H1 (cell line): Measurements from ENCODE around the gene IPO11. TPM values are rescaled to one million over a fixed set of nuclear protein-coding genes. Genes with fewer than 3 reads are reported as not detected.

ENCODE experiments used
- CTCF ChIA-PET: fragments of 300-600 bp; sonication (Branson Sonifier 250); formaldehyde crosslinking; loops from one replicate; lab custom pipeline; 2021; ENCODE audit not compliant: partially characterized antibody; lab: Charles Lee
- POLR2A ChIA-PET: fragments of 300-600 bp; sonication (Branson Sonifier 250); formaldehyde crosslinking; loops from one replicate; lab custom pipeline; 2021; ENCODE audit warnings: inconsistent platforms; ENCODE audit not compliant: partially characterized antibody; lab: Charles Lee
- DNase-seq, 2 experiments: peaks; one replicate each; pipeline versions ENCODE4 v3.0.0 to v3.0.0-alpha.2; 2010 to 2022; ENCODE audit warnings: low spot score in 2 of 2, low read depth in 1 of 2, mixed read lengths in 1 of 2
- FAIRE-seq: peaks from 2 replicates; lab custom pipeline; 2011; peaks lifted over from hg19 to GRCh38; lab: Jason Lieb, UNC
- H2AFZ ChIP-seq: 2 replicates; pipeline ENCODE4 v1.8.1; 2012; ENCODE audit warnings: low read length, inconsistent platforms
- H2AK5ac ChIP-seq: 2 replicates; pipeline ENCODE4 v1.6.1; 2013; ENCODE audit warnings: low read depth, low read length
- H2BK120ac ChIP-seq: replicated peaks from 2 replicates; pipeline ENCODE3; 2013; ENCODE audit warnings: low read depth, low read length, inconsistent platforms
- H2BK12ac ChIP-seq: 2 replicates; pipeline ENCODE4 v1.6.1; 2013; ENCODE audit warnings: low read depth, low read length
- H2BK15ac ChIP-seq: 2 replicates; pipeline ENCODE4 v1.6.1; 2013; ENCODE audit warnings: low read length
- H2BK20ac ChIP-seq: 2 replicates; pipeline ENCODE4 v1.6.1; 2013; ENCODE audit warnings: low read length
- H2BK5ac ChIP-seq: 2 replicates; pipeline ENCODE4 v1.6.1; 2013; ENCODE audit warnings: low read depth, low read length
- H3K14ac ChIP-seq: 2 replicates; pipeline ENCODE4 v1.6.1; 2013; ENCODE audit warnings: inconsistent platforms; ENCODE audit not compliant: insufficient read length
- H3K18ac ChIP-seq: 2 replicates; pipeline ENCODE4 v1.6.1; 2013; ENCODE audit warnings: low read length; ENCODE audit errors: extremely low read depth
- H3K23ac ChIP-seq: 2 replicates; pipeline ENCODE4 v1.6.1; 2013; ENCODE audit warnings: inconsistent platforms; ENCODE audit not compliant: insufficient read length
- H3K23me2 ChIP-seq: 2 replicates; pipeline ENCODE4 v1.6.1; 2013; ENCODE audit warnings: low read depth, low read length
- H3K27ac ChIP-seq: 2 replicates; pipeline ENCODE4 v1.6.1; 2011; ENCODE audit warnings: low read depth, low read length, inconsistent platforms
- H3K27me3 ChIP-seq, 4 experiments: replicated peaks in 1 of 4; 1 replicate in 1 of 4; 2 replicates in 3 of 4; pipeline versions ENCODE4 v1.6.1 to v1.8.1; 2011 to 2013; ENCODE audit warnings: low read length in 3 of 4, mild to moderate bottlenecking in 3 of 4, inconsistent platforms in 2 of 4, mixed read lengths in 2 of 4, moderate library complexity in 1 of 4; ENCODE audit not compliant: control insufficient read depth in 3 of 4, insufficient read depth in 3 of 4; ENCODE audit errors: extremely low read depth in 1 of 4
- H3K36me3 ChIP-seq, 4 experiments: 2 replicates each; pipeline versions ENCODE4 v1.6.1 to v1.8.1; 2011 to 2013; ENCODE audit warnings: mild to moderate bottlenecking in 4 of 4, low read length in 3 of 4, moderate library complexity in 2 of 4, control low read depth in 1 of 4, inconsistent platforms in 1 of 4; ENCODE audit not compliant: insufficient read depth in 4 of 4, control insufficient read depth in 2 of 4
- H3K4ac ChIP-seq: replicated peaks from 2 replicates; pipeline ENCODE3; 2013; ENCODE audit warnings: low read length, low read depth, mixed read lengths, inconsistent platforms; ENCODE audit not compliant: insufficient read length
- H3K4me1 ChIP-seq, 4 experiments: replicated peaks in 1 of 4; 1 replicate in 1 of 4; 2 replicates in 3 of 4; pipeline versions ENCODE4 v1.6.1 to v1.8.1; 2011 to 2013; ENCODE audit warnings: low read length in 3 of 4, inconsistent platforms in 2 of 4, mixed read lengths in 1 of 4; ENCODE audit not compliant: insufficient read depth in 4 of 4, control insufficient read depth in 3 of 4
- H3K4me2 ChIP-seq, 2 experiments: 2 replicates each; pipeline versions ENCODE4 v1.6.1 to v1.8.1; 2011 to 2013; ENCODE audit warnings: low read depth in 2 of 2, low read length in 2 of 2, control low read depth in 1 of 2, inconsistent platforms in 1 of 2, mild to moderate bottlenecking in 1 of 2; ENCODE audit not compliant: insufficient read depth in 1 of 2
- H3K4me3 ChIP-seq, 4 experiments: fragments of 200-600, 300-600 bp in 1 of 4; sonication (generic), shearing (Covaris generic), sonication (Bioruptor Twin) in 1 of 4; 2 replicates each; pipeline versions ENCODE4 v1.5.1 to v1.8.1; 2011 to 2016; ENCODE audit warnings: low read length in 4 of 4, low read depth in 3 of 4, control low read depth in 2 of 4, inconsistent platforms in 2 of 4, mild to moderate bottlenecking in 2 of 4, mixed read lengths in 1 of 4, moderate library complexity in 1 of 4; ENCODE audit not compliant: insufficient read depth in 2 of 4; ENCODE audit errors: extremely low read depth in 1 of 4
- H3K56ac ChIP-seq: replicated peaks from 2 replicates; pipeline ENCODE3; 2013; ENCODE audit warnings: low read depth, mild to moderate bottlenecking, mixed read lengths, low read length, inconsistent platforms; ENCODE audit not compliant: insufficient read length
- H3K79me1 ChIP-seq: 2 replicates; pipeline ENCODE4 v1.6.1; 2013; ENCODE audit warnings: low read depth, low read length, control low read depth
- H3K79me2 ChIP-seq, 2 experiments: 2 replicates each; pipeline versions ENCODE4 v1.6.1 to v1.8.1; 2012 to 2013; ENCODE audit warnings: low read length in 2 of 2, mild to moderate bottlenecking in 2 of 2, inconsistent platforms in 1 of 2; ENCODE audit not compliant: insufficient read depth in 2 of 2, control insufficient read depth in 1 of 2
- H3K9ac ChIP-seq, 4 experiments: replicated peaks in 1 of 4; 1 replicate in 1 of 4; 2 replicates in 3 of 4; pipeline versions ENCODE4 v1.6.1 to v1.8.1; 2011 to 2013; ENCODE audit warnings: low read depth in 3 of 4, low read length in 3 of 4, control low read depth in 2 of 4, mild to moderate bottlenecking in 2 of 4, moderate library complexity in 2 of 4, inconsistent platforms in 1 of 4; ENCODE audit errors: extremely low read depth in 1 of 4
- H3K9me3 ChIP-seq, 2 experiments: 2 replicates each; pipeline versions ENCODE4 v1.6.1 to v1.8.1; 2012 to 2013; ENCODE audit warnings: mild to moderate bottlenecking in 2 of 2, moderate library complexity in 2 of 2, control low read depth in 1 of 2, inconsistent platforms in 1 of 2, low read depth in 1 of 2, low read length in 1 of 2, mixed read lengths in 1 of 2; ENCODE audit not compliant: insufficient read depth in 2 of 2
- H4K20me1 ChIP-seq, 2 experiments: replicated peaks in 1 of 2; 2 replicates each; pipeline versions ENCODE3 to v1.8.1; 2011 to 2013; ENCODE audit warnings: inconsistent platforms in 2 of 2, low read length in 2 of 2, mild to moderate bottlenecking in 1 of 2; ENCODE audit not compliant: insufficient read depth in 2 of 2, control insufficient read depth in 1 of 2
- H4K5ac ChIP-seq: 2 replicates; pipeline ENCODE4 v1.6.1; 2013; ENCODE audit warnings: low read length, low read depth, mixed read lengths, inconsistent platforms; ENCODE audit not compliant: insufficient read length
- H4K8ac ChIP-seq: 2 replicates; pipeline ENCODE4 v1.8.0; 2013; ENCODE audit warnings: mild to moderate bottlenecking, moderate library complexity, low read length, inconsistent platforms; ENCODE audit not compliant: insufficient read depth; ENCODE audit errors: extremely low read depth
- H4K91ac ChIP-seq: replicated peaks from 2 replicates; pipeline ENCODE3; 2013; ENCODE audit warnings: low read length, mixed read lengths, inconsistent platforms; ENCODE audit not compliant: insufficient read length
- CTBP2 ChIP-seq: IDR thresholded peaks from 2 replicates; pipeline ENCODE4 v1.7.0; 2011; ENCODE audit warnings: borderline replicate concordance, mild to moderate bottlenecking, moderate library complexity, mixed read lengths, low read length; ENCODE audit not compliant: insufficient read depth, insufficient read length
- JUND ChIP-seq: IDR thresholded peaks from 2 replicates; pipeline ENCODE4 v1.6.1; 2011; ENCODE audit warnings: mild to moderate bottlenecking, improper control_type of control experiment, low read length
- NRF1 ChIP-seq: IDR thresholded peaks from 2 replicates; pipeline ENCODE4 v1.6.1; 2011; ENCODE audit warnings: mild to moderate bottlenecking, low read depth, low read length, improper control_type of control experiment
- PHF8 ChIP-seq: fragments of 200-600 bp; sonication (generic); conservative IDR thresholded peaks from 2 replicates; pipeline ENCODE4 v1.7.1; 2012; ENCODE audit warnings: low read depth, mild to moderate bottlenecking, inconsistent platforms, low read length, moderate library complexity
- POLR2A ChIP-seq, 2 experiments: IDR thresholded peaks; 1 replicate in 1 of 2; 2 replicates in 1 of 2; pipeline ENCODE4 v1.6.1; 2011; ENCODE audit warnings: low read depth in 2 of 2, low read length in 2 of 2, mild to moderate bottlenecking in 2 of 2; ENCODE audit errors: control extremely low read depth in 1 of 2
- POLR2AphosphoS5 ChIP-seq: IDR thresholded peaks from 2 replicates; pipeline ENCODE4 v1.6.1; 2011; ENCODE audit warnings: low read depth, low read length
- RAD21 ChIP-seq, 2 experiments: IDR thresholded peaks in 1 of 2; conservative IDR thresholded peaks in 1 of 2; 2 replicates each; pipeline ENCODE4 v1.6.1; 2011; ENCODE audit warnings: low read depth in 2 of 2, low read length in 2 of 2, improper control_type of control experiment in 1 of 2, inconsistent platforms in 1 of 2, mild to moderate bottlenecking in 1 of 2, moderate library complexity in 1 of 2
- RFX5 ChIP-seq: IDR thresholded peaks from 2 replicates; pipeline ENCODE4 v1.6.1; 2011; ENCODE audit warnings: low read depth, low read length, improper control_type of control experiment, borderline replicate concordance
- SAP30 ChIP-seq: fragments of 300-600 bp; sonication (generic); IDR thresholded peaks from 2 replicates; pipeline ENCODE4 v1.7.1; 2012; ENCODE audit warnings: low read length, moderate library complexity, mild to moderate bottlenecking, inconsistent platforms; ENCODE audit not compliant: insufficient read depth, insufficient replicate concordance
- SIN3A ChIP-seq, 2 experiments: IDR thresholded peaks in 1 of 2; conservative IDR thresholded peaks in 1 of 2; 2 replicates each; pipeline ENCODE4 v1.6.1; 2011 to 2012; ENCODE audit warnings: low read length in 2 of 2, improper control_type of control experiment in 1 of 2, low read depth in 1 of 2, mild to moderate bottlenecking in 1 of 2
- SRF ChIP-seq: IDR thresholded peaks from 2 replicates; pipeline ENCODE4 v1.6.1; 2011; ENCODE audit warnings: mild to moderate bottlenecking, low read depth, low read length, moderate library complexity
- SUZ12 ChIP-seq: fragments of 200-600 bp; sonication (generic); IDR thresholded peaks from 2 replicates; pipeline ENCODE4 v1.6.1; 2012; ENCODE audit warnings: mild to moderate bottlenecking, inconsistent platforms, low read length, moderate library complexity, mixed read lengths
- WGBS, 2 experiments: shearing (Covaris generic) in 1 of 2; methylation state at CpG; one replicate each; pipeline versions ENCODE4 v1.1.6 to v1.1.7; 2013 to 2015; ENCODE audit warnings: low lambda C conversion rate in 2 of 2, mixed read lengths in 2 of 2, inconsistent platforms in 1 of 2, low coverage in 1 of 2, missing lambda C conversion rate in 1 of 2; ENCODE audit not compliant: insufficient replicate concordance in 2 of 2, insufficient coverage in 1 of 2, insufficient read length in 1 of 2; ENCODE audit errors: extremely low coverage in 1 of 2, missing lambda C conversion rate in 1 of 2; 5-methylcytosine and 5-hydroxymethylcytosine counted together
- polyA plus RNA-seq, 7 experiments: library from polyadenylated mRNA; depleted of rRNA in 3 of 7; stranded (reverse) in 5 of 7; unstranded in 2 of 7; fragments of >200 nt in 5 of 7; fragments of 200-250 nt in 2 of 7; gene quantifications; 1 replicate in 5 of 7; 2 replicates in 1 of 7; 4 replicates in 1 of 7; pipeline versions ENCODE4 v1.2.1 to v1.2.3, GENCODE V29; 2011 to 2013; ENCODE audit warnings: missing spikeins in 2 of 7, mixed read lengths in 2 of 7
- total RNA-seq: library from RNA; stranded (reverse); fragmentation: NEBNext Ultra II Directional; extraction: Animal tissue kit (Norgen Biotek cat#: 25700); gene quantifications from 2 replicates; pipeline ENCODE4 v1.2.1, GENCODE V29; 2021
- TF ChIP-seq, protein P1 (sequence below): IDR thresholded peaks from 2 replicates; pipeline ENCODE4 v1.6.1; 2012; ENCODE audit warnings: inconsistent platforms

The IPO11 gene
- total and polyA plus RNA-seq, 2 of the 8 experiments (the other 6 are each of a cell fraction or from before 2014, with no cell fraction given): 23.6 to 64.4 TPM

DNA sequence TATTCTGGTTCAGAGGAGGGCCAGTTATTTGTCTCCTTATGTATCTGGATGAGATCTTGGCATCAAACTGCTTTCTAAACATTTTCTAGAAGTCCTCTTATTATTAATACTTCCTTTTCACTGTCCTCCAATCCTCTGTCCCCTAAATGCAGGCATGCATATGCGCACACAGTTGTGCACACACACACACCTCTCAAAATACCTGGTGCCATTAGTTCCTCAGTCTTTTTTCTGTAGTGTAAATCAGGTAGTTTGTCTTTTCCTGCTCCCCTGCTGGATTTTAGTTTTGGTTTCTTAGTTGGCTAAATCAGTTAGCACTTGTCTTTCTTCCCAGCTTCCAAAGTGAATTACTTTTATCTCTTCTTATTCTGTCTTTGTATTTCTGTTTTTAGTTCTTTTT, 110.2 kb downstream of the IPO11 start:
- H3K9me3 ChIP-seq: no peaks in the 10 kb centered on the region
- CTCF ChIA-PET: interaction anchor here (1.0 kb wide), 1 partner anchor 245 kb away, joined by 3 read pairs; no protein-coding TSS in a partner anchor
- H3K4me1 ChIP-seq: peaks cover 0 to 5% (median 1%) of the 10 kb centered on the region in 4 experiments; a peak in 2 of 7 replicates
- no peak overlapping the region for H2AFZ ChIP-seq
- peak overlapping the region; percentile 13 to 51; a peak in 2 of 4 replicates for H3K4me2 ChIP-seq
- no peak overlapping the region for H3K27ac ChIP-seq
- H2BK15ac ChIP-seq: no peak overlapping the region
- H4K91ac ChIP-seq: no peak overlapping the region
- H4K20me1 ChIP-seq: peaks cover 0 to 2% of the 10 kb centered on the region in 2 experiments
- H3K56ac ChIP-seq: no peak overlapping the region
- H3K27me3 ChIP-seq: no peaks in the 10 kb centered on the region
- H3K23me2 ChIP-seq: no peaks in the 10 kb centered on the region
- no peak overlapping the region for H2BK12ac ChIP-seq
- no peak overlapping the region for H4K8ac ChIP-seq
- no peaks in the 10 kb centered on the region; a peak in 1 of 8 replicates for H3K36me3 ChIP-seq
- H3K9ac ChIP-seq: no peak overlapping the region
- no peak overlapping the region for H2BK5ac ChIP-seq
- no peak overlapping the region for H2BK20ac ChIP-seq
- 74% methylated on average over 1 of the region's 1 CpG; no CpG with 5 or more reads in 1 of the 2 experiments for WGBS, 2 experiments
- no peaks in the 10 kb centered on the region for H3K79me1 ChIP-seq
- no peak overlapping the region for H3K18ac ChIP-seq
- no peak overlapping the region for H3K14ac ChIP-seq
- H4K5ac ChIP-seq: no peak overlapping the region
- POLR2A ChIA-PET: no interaction called here
- no peak overlapping the region for H2AK5ac ChIP-seq
- H2BK120ac ChIP-seq: no peak overlapping the region
- no peaks in the 10 kb centered on the region for H3K79me2 ChIP-seq
- H3K4me3 ChIP-seq: peak overlapping the region in 1 of 4 experiments; percentile 12; a peak in 1 of 8 replicates
- no peak for FAIRE-seq
- H3K4ac ChIP-seq: no peak overlapping the region
- no peak overlapping the region for H3K23ac ChIP-seq
- DNase-seq: no peak
- no peak for TF ChIP-seq RAD21 (IDR thresholded peaks at IDR 0.05 in 1 of 2, conservative IDR thresholded peaks at IDR 0.05 in 1 of 2; ENCODE audit: low read depth in 2 of 2, low read length in 2 of 2)
- TF ChIP-seq SRF: no peak
- no peak for TF ChIP-seq PHF8
- TF ChIP-seq NRF1: no peak
- no peak for TF ChIP-seq SUZ12
- no peak for TF ChIP-seq CTBP2
- TF ChIP-seq RFX5: no peak
- no peak for TF ChIP-seq SAP30
- TF ChIP-seq POLR2A (IDR thresholded peaks at IDR 0.05; ENCODE audit: control extremely low read depth in 1 of 2, low read depth in 2 of 2, low read length in 2 of 2): no peak
- no peak for TF ChIP-seq POLR2AphosphoS5
- TF ChIP-seq, protein P1, sequence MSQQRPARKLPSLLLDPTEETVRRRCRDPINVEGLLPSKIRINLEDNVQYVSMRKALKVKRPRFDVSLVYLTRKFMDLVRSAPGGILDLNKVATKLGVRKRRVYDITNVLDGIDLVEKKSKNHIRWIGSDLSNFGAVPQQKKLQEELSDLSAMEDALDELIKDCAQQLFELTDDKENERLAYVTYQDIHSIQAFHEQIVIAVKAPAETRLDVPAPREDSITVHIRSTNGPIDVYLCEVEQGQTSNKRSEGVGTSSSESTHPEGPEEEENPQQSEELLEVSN: no peak
- no peak for TF ChIP-seq SIN3A (conservative IDR thresholded peaks at IDR 0.05 in 1 of 2, IDR thresholded peaks at IDR 0.05 in 1 of 2; ENCODE audit: low read depth in 1 of 2, low read length in 2 of 2)
- no peak for TF ChIP-seq JUND
